ENCODE measurements around the gene CCDC154.

Gene CCDC154

GRCh38 chr16:1471569-1472194 is 27.3 kb upstream of the CCDC154 start:
- no peak for TF ChIP-seq SIN3A (IDR thresholded peaks at IDR 0.05; ENCODE audit: borderline replicate concordance, insufficient read depth, low read length)
- no peak for TF ChIP-seq FOXP2 (optimal IDR thresholded peaks at IDR 0.05; ENCODE audit: borderline replicate concordance, extremely low read depth, extremely low read length, insufficient read depth)
- TF ChIP-seq TAF1 (IDR thresholded peaks at IDR 0.05; ENCODE audit: borderline replicate concordance, insufficient read depth, low read length), result no peak
- TF ChIP-seq POLR2AphosphoS5 (IDR thresholded peaks at IDR 0.05; ENCODE audit: low read depth, low read length), result no peak
- TF ChIP-seq, protein P1, sequence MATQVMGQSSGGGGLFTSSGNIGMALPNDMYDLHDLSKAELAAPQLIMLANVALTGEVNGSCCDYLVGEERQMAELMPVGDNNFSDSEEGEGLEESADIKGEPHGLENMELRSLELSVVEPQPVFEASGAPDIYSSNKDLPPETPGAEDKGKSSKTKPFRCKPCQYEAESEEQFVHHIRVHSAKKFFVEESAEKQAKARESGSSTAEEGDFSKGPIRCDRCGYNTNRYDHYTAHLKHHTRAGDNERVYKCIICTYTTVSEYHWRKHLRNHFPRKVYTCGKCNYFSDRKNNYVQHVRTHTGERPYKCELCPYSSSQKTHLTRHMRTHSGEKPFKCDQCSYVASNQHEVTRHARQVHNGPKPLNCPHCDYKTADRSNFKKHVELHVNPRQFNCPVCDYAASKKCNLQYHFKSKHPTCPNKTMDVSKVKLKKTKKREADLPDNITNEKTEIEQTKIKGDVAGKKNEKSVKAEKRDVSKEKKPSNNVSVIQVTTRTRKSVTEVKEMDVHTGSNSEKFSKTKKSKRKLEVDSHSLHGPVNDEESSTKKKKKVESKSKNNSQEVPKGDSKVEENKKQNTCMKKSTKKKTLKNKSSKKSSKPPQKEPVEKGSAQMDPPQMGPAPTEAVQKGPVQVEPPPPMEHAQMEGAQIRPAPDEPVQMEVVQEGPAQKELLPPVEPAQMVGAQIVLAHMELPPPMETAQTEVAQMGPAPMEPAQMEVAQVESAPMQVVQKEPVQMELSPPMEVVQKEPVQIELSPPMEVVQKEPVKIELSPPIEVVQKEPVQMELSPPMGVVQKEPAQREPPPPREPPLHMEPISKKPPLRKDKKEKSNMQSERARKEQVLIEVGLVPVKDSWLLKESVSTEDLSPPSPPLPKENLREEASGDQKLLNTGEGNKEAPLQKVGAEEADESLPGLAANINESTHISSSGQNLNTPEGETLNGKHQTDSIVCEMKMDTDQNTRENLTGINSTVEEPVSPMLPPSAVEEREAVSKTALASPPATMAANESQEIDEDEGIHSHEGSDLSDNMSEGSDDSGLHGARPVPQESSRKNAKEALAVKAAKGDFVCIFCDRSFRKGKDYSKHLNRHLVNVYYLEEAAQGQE (IDR thresholded peaks at IDR 0.05; ENCODE audit: insufficient read depth in 1 of 2, low read depth in 2 of 2, low read length in 2 of 2), result no peak

DNA sequence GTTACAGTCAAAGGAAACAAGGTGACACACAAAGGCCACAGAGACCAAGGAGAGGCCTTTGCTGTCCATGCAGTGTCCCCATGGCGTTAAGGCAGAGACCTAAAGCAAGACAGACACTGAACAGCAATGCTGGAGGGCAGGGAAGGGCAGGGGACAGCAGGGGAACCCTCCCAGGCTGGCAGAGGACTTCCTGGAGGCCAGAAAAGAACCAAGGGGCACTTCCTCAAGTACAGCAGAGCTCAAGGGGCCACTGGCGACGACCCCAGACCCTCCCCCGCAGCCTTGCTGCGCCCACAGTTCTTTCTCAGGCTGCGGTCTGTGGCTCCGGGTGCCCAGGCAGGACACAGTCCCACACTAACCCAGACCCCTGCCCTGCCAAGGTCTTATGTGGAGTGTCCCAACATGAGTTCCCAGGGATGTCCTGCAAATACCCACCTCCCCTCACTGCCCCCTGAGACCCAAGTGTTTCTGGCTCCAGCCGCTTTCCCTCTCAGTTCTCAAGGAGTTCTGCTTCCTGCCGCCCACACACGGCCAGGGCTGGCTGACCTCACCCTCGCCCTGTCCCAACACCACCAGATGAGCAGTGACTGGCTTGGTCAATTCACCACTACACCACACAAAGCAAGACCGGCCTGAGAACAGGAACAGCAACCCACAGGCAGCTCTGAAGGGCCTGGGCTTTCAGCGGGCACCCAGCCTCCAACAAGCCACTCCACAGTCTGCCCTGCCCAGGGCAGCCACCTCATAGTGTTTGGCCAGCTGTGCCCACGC is 26.3 kb upstream of the CCDC154 start:
- TF ChIP-seq SIN3A (IDR thresholded peaks at IDR 0.05; ENCODE audit: borderline replicate concordance, insufficient read depth, low read length) (no peak), FOXP2 (optimal IDR thresholded peaks at IDR 0.05; ENCODE audit: borderline replicate concordance, extremely low read depth, extremely low read length, insufficient read depth) (no peak), POLR2AphosphoS5 (IDR thresholded peaks at IDR 0.05; ENCODE audit: low read depth, low read length) (no peak), TAF1 (IDR thresholded peaks at IDR 0.05; ENCODE audit: borderline replicate concordance, insufficient read depth, low read length) (no peak)
- TF ChIP-seq, protein P1 (IDR thresholded peaks at IDR 0.05; ENCODE audit: insufficient read depth in 1 of 2, low read depth in 2 of 2, low read length in 2 of 2), result no peak

DNA sequence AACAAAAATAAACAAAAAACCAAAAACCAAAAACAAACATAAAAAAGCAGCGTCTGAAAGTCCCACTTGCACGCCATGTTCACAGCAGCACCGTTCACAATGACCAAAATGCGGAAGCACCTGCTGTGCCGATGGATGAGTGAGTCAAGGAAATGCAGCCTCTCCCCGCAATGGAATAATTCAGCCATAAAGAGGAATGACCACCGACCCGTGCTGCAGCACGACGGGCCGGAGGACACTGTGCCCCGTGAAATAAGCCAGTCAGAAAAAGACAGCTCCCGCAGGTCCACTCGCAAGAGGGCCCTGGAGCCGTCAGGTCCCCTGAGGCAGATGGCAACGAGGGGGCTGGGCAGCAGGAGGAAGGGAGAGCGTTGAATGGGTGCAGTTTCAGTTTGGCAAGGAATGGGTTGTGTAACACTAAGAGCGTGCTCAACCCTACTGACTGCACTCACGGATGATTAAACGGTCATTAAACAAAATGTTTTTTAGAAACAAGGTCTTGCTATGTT is 25.4 kb upstream of the CCDC154 start:
- TF ChIP-seq FOXP2 (optimal IDR thresholded peaks at IDR 0.05; ENCODE audit: borderline replicate concordance, extremely low read depth, extremely low read length, insufficient read depth) (no peak), TAF1 (IDR thresholded peaks at IDR 0.05; ENCODE audit: borderline replicate concordance, insufficient read depth, low read length) (no peak), POLR2AphosphoS5 (IDR thresholded peaks at IDR 0.05; ENCODE audit: low read depth, low read length) (no peak), SIN3A (IDR thresholded peaks at IDR 0.05; ENCODE audit: borderline replicate concordance, insufficient read depth, low read length) (no peak)
- TF ChIP-seq, protein P1 (IDR thresholded peaks at IDR 0.05; ENCODE audit: insufficient read depth in 1 of 2, low read depth in 2 of 2, low read length in 2 of 2), result no peak

DNA sequence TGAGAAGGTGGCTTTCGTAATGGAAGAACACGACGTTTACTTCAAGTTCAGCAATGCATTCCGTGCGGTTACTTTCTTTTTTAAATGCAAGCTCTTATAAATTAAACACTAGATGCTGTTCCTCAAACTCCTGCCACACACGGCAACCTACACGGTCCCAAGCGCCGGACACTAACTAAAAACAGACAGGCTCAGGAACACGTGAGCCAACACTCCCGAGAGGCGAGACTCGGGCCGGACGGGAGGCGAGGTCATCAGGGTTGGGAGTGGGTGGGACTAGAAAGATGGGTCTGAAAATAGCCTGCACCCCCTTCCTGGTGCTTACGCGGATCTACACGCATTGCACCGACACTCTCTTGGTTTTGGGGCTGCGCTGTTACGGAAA is 24.1 kb upstream of the CCDC154 start:
- TF ChIP-seq, protein P1 (IDR thresholded peaks at IDR 0.05; ENCODE audit: insufficient read depth in 1 of 2, low read depth in 2 of 2, low read length in 2 of 2), result no peak
- no peak for TF ChIP-seq SIN3A (IDR thresholded peaks at IDR 0.05; ENCODE audit: borderline replicate concordance, insufficient read depth, low read length)
- TF ChIP-seq POLR2AphosphoS5 (IDR thresholded peaks at IDR 0.05; ENCODE audit: low read depth, low read length), result no peak
- TF ChIP-seq FOXP2 (optimal IDR thresholded peaks at IDR 0.05; ENCODE audit: borderline replicate concordance, extremely low read depth, extremely low read length, insufficient read depth), result no peak
- TF ChIP-seq TAF1 (IDR thresholded peaks at IDR 0.05; ENCODE audit: borderline replicate concordance, insufficient read depth, low read length), result no peak

Measured in PFSK-1 (cell line).